Renal cortex interstitium (tissue), 11 donors: ENCODE results near the gene TNFRSF21. TPM values are rescaled to one million over a fixed set of nuclear protein-coding genes. Genes with fewer than 3 reads are reported as not detected.

Experiments
- DNase-seq, 11 donors: peaks; one replicate each; pipeline ENCODE4 v3.0.0-alpha.2; 2013; ENCODE audit warnings: low read depth in 9 of 11, low spot score in 4 of 11; ENCODE audit errors: extremely low read depth in 1 of 11
- polyA plus RNA-seq, 3 donors: library from polyadenylated mRNA; unstranded; fragments of 120-200 nt; gene quantifications; one replicate each; pipeline ENCODE4 v1.2.1, GENCODE V29; 2013; ENCODE audit not compliant: insufficient read length in 3 of 3

Gene TNFRSF21
- polyA plus RNA-seq, 3 donors, result 29.1 to 37.6 (median 34.8) TPM

DNA sequence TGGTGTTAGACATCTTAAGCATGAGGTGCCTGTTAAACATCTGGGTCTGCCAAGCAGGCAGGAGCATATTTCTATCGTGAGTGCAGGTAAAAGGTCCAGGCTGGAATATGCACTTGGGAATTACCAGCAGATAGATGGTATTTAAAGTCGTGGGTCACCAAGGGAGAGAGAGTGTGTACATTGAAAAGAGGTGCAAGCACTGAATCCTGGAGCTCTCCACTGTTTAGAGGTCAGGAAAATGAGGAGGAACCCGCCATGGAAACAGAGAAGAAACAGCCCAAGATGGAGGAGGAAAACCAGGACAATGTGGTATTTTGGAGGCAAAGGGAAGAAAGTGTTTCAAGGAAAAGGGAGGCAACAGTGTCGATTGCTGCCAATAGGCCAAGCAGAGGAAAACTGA is 46.4 kb downstream of the TNFRSF21 start:
- DNase-seq, result no peak

DNA sequence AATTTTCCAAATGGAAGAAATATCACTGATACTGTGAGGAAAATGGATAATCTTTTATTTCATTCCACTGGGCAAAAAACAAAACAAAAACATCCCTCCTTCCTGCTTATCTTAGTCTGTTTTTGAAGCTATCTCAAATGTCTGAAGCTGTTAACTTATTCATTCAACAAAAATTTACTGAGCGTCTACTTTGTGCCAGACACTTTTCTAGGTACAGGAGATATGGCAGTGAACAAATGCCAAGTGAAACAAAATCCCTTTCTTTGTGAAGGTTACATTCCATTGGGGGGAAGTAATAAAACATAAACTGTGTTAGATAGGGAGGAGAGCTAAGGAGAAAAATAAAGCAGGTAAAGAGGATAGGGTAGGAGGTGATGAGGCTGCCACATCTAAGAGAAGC is 47.5 kb downstream of the TNFRSF21 start:
- no peak for DNase-seq

- no peak for DNase-seq
Measured at GRCh38 chr6:47261191-47261590, 48.5 kb downstream of the TNFRSF21 start.

DNA sequence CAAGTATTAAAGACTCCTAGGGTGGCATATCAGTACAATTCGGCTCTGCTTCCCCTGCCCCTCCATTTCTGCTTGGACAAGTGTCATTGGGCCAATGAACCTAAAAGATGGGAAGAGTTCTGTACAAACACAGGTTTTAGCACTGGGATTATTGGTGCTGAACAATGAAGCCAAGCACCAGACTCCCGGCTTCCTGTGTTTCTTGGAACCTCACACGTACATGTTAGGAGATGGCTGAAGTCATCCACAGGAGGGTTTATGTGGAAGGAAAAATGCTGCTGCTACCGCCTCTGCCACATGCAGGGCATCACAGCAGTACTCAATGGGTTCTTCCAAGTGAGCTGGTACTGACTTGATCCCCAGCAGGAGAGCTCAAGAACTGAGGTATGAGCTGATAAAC is 49.7 kb downstream of the TNFRSF21 start:
- no peak for DNase-seq

DNA sequence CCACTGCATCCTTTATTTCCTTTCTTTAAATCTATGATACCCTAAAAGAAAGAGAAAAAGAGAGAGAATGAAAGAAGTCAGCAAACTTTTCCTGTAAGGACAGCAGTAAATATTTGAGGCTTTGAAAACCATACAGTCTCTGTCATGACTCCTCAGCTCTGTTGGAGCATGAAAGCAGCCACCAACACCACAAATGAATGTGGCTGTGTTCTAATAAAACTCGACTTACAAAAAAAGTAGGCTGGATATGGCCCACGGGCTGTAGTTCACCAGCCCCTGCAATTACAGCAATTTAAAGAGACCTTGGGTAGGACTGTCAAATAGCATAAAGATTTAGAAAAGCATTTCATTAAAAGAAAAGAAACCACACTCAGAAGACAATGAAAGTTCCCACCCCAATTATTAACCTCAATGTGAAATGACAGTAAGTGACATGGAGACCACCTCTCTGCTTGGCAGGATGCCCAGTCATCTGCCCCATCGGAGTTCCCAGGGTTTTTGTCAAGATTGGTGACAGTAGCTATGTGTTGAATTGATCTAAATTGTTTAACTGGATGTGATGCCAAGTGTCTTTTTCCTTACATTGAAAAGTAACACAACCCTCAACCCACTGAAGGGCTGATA is 50.9 kb downstream of the TNFRSF21 start:
- DNase-seq, result no peak

GRCh38 chr6:47256981-47257730 is 52.5 kb downstream of the TNFRSF21 start:
- no peak for DNase-seq

DNA sequence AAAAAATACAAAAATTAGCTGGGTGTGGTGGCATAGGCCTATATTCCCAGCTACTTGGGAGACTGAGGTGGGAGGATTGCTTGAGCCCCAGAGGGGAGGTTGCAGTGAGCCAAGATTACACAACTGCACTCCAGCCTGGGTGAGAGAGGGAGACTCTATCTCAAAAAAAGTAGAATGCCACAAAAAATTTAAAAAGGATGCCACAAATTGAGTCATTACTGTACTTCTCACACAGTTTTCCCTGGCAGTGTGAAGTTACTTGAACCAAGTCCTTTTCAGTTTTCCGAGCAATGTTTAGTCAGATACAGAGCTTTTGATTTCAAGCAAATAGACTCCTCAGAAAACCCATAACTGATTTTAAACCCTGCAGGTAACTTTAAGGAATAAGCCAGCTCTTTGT is 53.3 kb downstream of the TNFRSF21 start:
- no peak for DNase-seq

- DNase-seq, result no peak
Measured at GRCh38 chr6:47254906-47255305, 54.8 kb downstream of the TNFRSF21 start.

- no peak for DNase-seq
Measured at GRCh38 chr6:47254051-47254450, 55.7 kb downstream of the TNFRSF21 start.

DNA sequence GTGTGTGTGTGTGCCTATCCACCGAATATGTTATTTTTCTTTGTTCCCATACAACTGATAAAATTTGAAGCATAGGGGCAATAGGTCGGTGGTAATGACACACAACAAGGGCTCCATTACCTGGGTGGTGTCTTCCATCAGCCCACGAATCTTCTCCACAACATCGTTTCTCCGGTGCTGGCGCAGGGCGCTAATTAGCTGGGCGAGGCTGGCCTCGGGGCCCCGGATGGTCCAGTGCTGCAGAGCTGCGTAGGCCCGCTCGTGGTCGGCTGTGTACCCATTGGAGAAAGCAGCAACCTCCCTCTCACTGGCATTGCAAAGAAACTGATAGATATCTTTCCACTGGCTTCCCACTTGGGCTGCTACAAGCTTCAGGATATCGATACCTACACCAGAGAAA is 56.6 kb downstream of the TNFRSF21 start:
- no peak for DNase-seq

- no peak for DNase-seq
Measured at GRCh38 chr6:47252633-47253032, 57.1 kb downstream of the TNFRSF21 start.

DNA sequence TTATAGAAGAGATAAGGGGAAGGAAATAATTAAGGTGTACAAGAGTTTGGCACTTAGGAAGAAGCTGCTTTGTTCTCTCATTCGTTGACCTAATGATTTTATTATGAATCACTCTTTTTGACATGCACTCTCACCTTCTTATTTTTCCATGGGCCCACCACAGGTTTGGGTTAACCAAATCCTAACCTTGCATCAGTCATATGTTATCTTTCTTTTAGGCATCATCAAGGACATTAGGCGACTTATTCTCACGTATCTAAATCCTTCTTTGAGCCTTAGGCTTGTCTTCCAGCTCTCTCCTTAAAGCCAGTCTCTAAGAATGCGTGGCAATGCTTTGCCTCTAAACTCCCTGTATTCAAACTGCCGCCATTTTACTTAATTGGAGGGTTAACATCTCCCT is 58.3 kb downstream of the TNFRSF21 start:
- DNase-seq, result no peak

DNA sequence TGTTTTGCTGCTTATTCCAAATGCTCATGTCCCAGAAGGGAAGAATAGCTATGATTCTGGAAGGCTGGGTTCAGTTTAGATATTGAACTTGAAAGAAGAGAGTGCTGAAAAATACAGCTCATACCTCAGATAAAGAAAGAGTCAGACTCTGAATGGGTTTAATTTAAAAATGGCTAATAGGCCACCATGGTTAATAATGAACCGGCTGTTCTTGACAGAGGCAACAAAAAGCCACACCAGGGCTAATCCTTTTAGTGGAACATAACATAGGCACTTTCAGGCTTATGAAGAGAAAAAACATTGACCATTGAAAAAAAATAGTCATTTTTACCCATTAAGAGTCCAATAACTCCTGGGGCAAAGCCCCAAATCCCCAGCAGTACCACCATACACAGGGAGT is 59.4 kb downstream of the TNFRSF21 start:
- DNase-seq, result no peak

DNA sequence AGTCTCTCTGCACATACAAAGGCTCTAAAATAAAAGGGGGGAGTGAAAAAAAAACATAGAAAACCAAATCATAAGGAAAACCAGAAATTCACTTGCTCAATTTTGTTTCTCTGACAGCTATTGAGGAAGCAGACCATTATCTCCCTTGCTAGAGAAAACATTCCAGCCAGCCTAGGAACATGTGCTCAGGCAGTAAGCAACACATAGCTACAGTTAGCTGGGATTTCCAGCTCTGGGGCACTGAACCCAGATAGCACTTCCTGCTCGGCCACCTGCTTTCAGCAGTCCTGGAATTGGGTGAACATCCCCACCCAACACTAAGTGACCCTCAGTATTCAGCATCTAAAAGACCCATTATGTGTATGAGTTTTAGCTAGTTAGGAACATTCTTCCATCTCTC is 61.3 kb downstream of the TNFRSF21 start:
- no peak for DNase-seq

DNA sequence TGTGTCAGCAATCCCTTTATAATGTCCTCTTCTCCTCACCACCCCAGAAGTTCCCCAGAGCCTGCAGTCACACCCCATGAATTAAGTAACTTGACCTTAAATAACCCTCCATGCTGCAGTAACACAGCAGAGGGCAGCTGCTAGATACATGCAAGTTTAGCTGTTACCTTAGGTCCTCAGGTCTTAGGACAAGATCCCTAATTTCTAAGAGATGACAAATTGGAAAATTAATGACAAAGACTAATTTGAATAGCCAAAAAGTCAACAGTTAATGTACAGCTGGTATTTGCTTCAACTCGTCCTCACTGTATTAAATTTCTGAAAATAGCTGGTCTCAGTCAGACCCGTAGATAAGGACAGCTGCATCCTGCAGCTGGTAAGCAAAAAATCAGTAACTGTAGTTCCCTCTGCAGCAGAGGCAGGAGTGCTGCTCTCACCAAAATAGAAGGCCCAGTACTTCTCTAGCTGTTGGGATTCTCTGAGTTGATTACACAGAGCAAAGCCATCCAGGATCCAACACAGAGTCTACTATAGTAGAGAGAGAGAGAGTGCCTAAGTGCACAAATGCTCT is 62.4 kb downstream of the TNFRSF21 start:
- peak in 1 of 11 donors; percentile 16 for DNase-seq

GRCh38 chr6:47246551-47246950 is 63.2 kb downstream of the TNFRSF21 start:
- DNase-seq, result no peak

GRCh38 chr6:47245745-47246371 is 63.8 kb downstream of the TNFRSF21 start:
- DNase-seq, result no peak

GRCh38 chr6:47242483-47243386 is 67.0 kb downstream of the TNFRSF21 start:
- DNase-seq, result peak; percentile 27 to 77 (median 59)
